ENCODE measurements around the gene PIH1D1.
"Not testable (repeated sequence)": the region's sequence is repeated elsewhere in the genome, so short reads cannot be mapped to it uniquely, and the experiment has no call there.

PIH1D1 gene

DNA sequence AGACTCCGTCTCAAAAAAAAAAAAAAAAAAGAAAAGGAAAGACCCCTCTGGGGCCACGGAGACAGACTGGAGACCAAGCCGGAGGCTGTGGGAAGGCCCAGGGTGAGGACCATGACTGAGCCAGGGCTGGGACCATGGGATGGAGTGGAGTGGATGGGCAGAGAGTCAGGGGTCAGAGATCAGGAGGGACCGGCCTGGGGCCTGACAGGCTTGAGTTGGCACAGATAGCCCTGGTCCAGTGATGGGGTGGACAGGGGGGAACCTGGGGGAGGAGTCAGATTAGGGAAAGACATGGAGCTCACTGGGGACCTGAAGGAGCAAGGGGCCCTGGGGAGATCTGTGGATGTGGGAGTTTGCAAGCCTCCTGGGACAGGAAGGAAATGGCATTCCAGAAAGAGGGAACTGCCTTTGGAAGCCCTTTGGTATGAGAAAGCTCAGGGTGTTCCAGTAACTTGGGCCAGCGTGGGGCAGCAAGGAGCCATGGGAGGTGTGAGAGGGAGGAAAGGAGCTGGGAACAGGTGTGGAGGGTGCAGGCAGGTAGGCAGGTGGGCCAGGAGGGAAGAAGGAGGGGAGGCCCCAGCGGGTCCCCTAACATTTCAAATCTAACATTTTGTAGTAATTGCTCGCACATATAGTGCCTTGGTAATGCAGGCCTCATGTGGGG, 29.5 kb upstream of the PIH1D1 start:
- DNase-seq: no peak

GRCh38 chr19:49479975-49480628, 28.5 kb upstream of the PIH1D1 start:
- DNase-seq: no peak

DNA sequence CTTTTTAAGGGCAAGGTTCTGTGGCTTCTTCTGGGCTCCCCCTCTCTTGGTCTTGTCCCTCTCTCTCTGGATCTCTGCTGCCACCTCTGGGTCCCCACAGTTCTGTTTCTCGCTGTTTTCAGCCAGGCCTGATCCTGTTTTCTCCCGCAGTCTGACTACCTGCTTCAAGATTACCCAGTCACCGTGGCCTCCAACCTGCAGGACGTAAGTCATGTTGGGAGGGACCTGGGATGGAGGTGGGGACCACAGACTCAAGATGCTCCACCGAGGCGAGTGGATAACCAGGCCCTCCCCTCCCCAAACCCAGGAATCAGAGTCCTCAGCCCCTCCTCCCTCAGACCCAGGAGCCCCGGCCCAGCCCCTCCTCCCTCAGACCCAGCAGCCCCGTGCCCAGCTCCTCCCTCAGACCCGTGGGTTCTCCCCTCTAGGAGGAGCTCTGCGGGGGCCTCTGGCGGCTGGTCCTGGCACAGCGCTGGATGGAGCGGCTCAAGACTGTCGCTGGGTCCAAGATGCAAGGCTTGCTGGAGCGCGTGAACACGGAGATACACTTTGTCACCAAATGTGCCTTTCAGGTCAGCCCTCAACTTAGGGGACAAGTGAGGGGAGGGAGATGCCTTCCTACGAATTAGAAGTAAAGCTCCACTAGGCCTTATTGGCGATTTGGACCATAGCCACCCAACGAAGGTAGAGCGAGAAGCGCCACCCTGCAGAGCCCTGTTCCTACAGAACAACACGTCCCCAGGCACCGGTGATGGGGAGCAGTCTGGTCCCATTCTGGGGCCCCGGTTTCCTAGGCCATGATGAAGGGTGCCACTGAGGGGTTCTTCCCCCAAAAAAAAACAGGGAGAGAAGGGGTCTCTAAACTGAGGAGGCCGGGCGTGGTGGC, 24.6 kb upstream of the PIH1D1 start:
- DNase-seq: peak; percentile 54

DNA sequence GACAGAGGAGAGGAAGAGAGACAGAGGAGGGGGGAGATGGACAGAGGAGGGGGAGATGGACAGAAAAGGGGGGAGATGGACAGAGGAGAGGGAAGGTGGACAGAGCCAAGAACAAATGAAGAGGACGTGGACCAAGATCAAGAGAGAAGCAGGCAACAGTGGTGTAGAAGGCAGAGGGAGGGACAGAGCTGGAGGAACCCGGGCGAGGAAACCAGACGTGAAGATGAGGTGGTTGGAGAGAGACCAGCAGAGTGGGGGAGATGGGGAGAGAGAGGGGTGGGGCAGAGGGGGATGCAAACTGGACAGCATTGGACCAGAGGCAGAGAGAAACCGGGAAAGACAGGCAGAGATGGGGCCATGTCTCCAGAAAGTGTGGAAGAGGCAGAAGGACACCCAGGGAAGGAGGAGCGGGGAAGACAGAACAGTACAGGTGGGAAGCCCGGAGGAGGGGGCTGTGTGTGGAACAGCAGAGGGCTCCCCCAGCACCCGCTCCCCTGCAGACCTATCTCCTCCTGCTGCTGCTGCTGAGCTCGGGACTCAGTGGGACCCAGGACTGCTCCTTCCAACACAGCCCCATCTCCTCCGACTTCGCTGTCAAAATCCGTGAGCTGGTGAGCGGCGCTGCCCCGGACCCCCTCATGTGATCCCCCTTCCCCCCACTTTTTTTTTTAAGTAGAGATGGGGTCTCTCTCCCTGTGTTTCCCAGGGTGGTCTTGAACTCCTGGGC, 23.7 kb upstream of the PIH1D1 start:
- DNase-seq: no peak

DNA sequence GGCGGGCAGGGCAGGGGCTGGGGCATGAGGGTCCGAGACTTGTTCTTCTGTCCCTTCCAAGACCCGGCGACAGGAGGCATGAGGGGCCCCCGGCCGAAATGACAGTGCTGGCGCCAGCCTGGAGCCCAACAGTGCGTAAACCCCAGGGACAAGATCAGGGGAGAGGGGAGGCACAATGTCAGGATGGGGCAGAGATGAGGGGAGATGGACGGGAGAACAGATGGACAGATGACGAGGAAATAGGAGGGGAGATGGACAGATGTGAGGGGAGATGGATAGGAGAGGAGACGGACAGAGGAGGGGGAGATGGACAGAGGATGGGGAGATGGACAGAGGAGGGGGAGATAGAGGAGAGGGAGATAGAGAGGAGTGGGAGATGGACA, 22.9 kb upstream of the PIH1D1 start:
- DNase-seq: no peak

DNA sequence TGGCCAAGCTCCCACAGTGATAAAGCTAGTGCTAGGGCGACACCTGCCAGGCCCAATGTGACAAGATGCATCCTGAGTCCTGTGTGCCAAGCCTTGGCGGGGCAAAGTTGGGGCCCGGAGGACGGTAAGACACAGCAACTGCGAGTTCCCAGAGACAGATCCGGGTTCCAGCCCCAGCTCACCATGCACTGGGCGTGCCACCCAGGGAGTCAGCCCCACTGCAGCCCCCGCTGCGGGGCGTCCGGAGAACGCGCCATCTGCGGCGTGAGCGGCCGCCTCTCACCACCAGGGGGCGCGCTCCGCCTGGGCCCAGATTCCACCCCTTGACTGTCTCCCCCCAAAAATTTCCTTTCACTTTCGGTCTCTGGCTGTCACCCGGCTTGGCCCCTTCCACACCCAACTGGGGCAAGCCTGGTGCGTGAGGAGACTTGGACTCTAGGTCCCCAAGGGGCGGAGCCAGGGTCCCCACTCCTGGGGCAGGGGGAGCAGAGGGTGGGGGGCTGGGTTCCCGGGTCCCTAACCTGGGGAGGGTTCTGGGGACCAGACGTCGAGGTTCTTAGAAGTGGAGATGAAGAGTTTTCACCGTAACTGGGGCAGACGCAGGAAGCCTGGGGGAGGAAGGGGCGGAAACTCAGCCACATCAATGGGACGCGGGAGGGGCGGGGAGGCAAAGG, 22.4 kb upstream of the PIH1D1 start, which contains the start of gene FLT3LG:
TSS of gene FLT3LG (plus strand) at position 348 of the 674 bp plus-strand sequence. CDS start 425 bp downstream, outside the sequence.
- peak; percentile 79 for DNase-seq

- DNase-seq: not testable (repeated sequence)
Measured at GRCh38 chr19:49473501-49473867, 21.9 kb upstream of the PIH1D1 start.

GRCh38 chr19:49472936-49473335, 21.3 kb upstream of the PIH1D1 start:
- no peak for DNase-seq

- no peak for DNase-seq
Measured at GRCh38 chr19:49470615-49470978, 19.0 kb upstream of the PIH1D1 start.

DNA sequence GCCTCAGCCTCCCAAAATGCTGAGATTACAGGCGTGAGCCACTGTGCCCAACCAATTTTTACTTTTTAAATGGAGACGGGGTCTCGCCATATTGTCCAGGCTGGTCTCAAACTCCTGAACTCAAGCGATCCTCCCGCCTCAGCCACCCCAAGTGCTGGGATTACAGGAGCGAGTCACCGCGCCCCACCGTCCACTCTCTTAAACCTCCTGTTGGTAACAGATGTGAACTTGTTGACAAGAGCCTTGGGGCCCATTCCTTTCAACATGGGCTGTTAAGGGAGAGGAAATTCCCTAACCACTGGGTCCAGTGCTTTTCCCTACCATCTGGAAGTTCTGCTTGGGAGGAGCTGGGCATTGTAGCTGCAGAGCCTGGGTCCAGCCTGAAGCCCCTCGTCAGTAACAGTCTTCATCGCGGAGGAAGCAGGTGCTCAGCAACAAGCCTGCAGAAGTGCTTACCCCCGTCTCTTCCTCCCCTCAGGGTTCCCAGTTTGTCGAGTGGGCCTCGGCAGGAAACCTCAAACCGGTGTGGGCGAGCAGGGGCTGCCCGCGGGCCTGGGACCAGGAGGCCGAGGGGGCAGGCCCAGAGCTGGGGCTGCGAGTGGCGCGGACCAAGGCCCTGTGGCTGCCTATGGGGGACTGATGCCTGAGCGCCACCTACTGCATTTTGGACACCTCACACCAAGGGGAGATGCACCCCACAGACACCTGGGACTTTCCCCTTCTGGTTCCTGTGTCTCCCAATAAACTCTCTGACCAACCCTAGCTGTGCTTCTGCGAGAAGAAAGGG, 18.4 kb upstream of the PIH1D1 start:
- no peak for DNase-seq

- peak; percentile 87 for DNase-seq
Measured at GRCh38 chr19:49468746-49469447, 17.3 kb upstream of the PIH1D1 start.

DNA sequence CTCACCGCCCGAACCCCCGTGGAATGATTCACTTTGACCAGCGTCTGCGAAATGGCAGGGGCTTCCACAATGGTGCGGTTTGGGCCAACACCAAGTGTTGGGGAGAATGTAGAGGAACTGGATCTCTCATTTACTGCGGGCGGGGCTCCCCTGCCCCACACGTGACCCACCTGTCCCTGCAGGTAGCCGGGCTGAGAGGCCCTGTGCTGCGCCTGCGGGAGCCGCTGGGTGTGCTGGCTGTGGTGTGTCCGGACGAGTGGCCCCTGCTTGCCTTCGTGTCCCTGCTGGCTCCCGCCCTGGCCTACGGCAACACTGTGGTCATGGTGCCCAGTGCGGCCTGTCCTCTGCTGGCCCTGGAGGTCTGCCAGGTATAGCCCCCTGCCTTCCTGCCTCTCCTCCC, 16.6 kb upstream of the PIH1D1 start:
- no peak for DNase-seq

GRCh38 chr19:49465371-49465770, 13.8 kb upstream of the PIH1D1 start:
- DNase-seq: no peak

DNA sequence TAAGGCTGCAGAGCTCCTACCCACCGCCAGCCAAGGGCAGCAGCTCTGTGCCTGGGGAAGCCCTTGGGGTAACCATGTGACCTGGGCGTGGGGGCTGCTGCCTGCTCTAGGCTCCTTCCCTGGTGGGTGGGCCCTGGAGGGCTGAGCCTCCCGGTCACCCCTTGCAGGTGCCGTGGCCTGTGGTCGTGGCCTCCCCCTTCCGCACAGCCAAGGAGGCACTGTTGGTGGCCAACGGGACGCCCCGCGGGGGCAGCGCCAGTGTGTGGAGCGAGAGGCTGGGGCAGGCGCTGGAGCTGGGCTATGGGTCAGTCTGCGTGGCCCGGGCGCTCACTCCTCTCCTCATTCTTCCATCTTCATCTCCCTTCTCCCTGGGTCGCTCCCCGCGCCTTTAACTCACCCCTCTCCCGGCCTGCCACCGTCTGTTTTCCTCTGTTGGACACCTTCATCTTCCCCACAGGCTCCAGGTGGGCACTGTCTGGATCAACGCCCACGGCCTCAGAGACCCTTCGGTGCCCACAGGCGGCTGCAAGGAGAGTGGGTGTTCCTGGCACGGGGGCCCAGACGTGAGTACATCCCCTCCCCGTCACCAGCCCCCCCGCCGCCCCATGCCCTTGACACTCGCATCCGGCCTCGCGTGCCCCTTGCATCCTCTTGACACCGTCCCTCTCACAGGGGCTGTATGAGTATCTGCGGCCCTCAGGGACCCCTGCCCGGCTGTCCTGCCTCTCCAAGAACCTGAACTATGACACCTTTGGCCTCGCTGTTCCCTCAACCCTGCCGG, 12.5 kb upstream of the PIH1D1 start:
- no peak for DNase-seq

- DNase-seq: no peak
Measured at GRCh38 chr19:49462492-49462891, 10.9 kb upstream of the PIH1D1 start.

- DNase-seq: no peak
Measured at GRCh38 chr19:49461656-49462055, 10.0 kb upstream of the PIH1D1 start.

DNA sequence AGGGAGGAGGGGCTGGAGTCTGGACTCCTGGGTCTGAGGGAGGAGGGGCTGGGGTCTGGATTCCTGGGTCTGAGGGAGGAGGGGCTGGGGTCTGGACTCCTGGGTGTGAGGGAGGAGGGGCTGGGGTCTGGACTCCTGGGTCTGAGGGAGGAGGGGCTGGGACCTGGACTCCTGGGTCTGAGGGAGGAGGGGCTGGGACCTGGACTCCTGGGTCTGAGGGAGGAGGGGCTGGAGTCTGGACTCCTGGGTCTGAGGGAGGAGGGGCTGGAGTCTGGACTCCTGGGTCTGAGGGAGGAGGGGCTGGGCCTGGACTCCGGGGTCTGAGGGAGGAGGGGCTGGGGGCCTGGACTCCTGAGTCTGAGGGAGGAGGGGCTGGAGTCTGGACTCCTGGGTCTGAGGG, 9.5 kb upstream of the PIH1D1 start:
- not testable (repeated sequence) for DNase-seq

- no peak for DNase-seq
Measured at GRCh38 chr19:49459388-49459787, 7.8 kb upstream of the PIH1D1 start.

DNA sequence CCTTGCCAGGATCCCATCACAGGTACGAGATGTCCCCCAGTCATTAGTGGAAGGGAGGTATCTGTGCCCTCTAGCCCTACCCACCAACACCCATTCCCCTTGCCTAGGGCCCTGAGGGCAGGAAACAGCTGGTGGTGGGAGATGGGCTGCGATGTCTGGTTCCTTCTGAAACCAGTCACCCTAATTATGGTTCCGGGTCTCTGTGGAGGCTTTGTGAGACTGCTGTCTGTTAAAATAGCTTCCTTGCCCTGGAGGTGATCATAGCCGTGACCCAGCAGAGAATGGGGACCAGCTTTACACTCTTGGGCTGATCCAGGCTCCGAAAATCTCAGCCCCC, 6.9 kb upstream of the PIH1D1 start:
- DNase-seq: no peak

DNA sequence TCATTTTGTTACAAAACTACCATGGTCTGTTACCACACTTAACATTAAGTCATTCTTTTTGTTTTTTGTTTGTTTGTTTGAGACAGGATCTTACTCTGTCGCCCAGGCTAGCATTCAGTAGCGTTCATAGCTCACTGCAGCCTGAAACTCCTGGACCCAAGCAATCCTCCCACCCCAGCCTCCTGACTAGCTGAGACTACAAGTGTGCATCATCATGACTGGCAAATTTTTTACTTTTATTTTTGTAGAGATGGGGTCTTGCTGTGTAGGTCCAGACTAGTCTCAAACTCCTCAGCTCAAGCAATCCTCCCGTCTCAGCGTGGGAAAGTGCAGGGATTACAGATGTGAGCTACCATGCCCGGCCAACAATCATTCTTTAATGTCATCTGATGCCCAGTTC, 4.7 kb upstream of the PIH1D1 start:
- no peak for DNase-seq
